ENCODE results near the gene CREB5.

GRCh38 chr7:28459306-28459705 lies 47.0 kb downstream of the CREB5 start:
- TF ChIP-seq, protein P1, sequence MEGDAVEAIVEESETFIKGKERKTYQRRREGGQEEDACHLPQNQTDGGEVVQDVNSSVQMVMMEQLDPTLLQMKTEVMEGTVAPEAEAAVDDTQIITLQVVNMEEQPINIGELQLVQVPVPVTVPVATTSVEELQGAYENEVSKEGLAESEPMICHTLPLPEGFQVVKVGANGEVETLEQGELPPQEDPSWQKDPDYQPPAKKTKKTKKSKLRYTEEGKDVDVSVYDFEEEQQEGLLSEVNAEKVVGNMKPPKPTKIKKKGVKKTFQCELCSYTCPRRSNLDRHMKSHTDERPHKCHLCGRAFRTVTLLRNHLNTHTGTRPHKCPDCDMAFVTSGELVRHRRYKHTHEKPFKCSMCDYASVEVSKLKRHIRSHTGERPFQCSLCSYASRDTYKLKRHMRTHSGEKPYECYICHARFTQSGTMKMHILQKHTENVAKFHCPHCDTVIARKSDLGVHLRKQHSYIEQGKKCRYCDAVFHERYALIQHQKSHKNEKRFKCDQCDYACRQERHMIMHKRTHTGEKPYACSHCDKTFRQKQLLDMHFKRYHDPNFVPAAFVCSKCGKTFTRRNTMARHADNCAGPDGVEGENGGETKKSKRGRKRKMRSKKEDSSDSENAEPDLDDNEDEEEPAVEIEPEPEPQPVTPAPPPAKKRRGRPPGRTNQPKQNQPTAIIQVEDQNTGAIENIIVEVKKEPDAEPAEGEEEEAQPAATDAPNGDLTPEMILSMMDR (conservative IDR thresholded peaks at IDR 0.05; ENCODE audit: low read depth, low read length), result no peak
- no peak for TF ChIP-seq EZH2 (IDR thresholded peaks at IDR 0.05; ENCODE audit: low read length, unreplicated experiment)
- no peak for TF ChIP-seq EZH2phosphoT487 (IDR thresholded peaks at IDR 0.05; ENCODE audit: borderline replicate concordance, low read length)

Data from PC-3 (cell line).